HepG2 (cell line): ENCODE results near the gene KIF22. TPM values are rescaled to one million over a fixed set of nuclear protein-coding genes. Genes with fewer than 3 reads are reported as not detected.

Experiments
- ASH2L ChIP-seq: fragments of 300-600, 200-600 bp; sonication (generic); IDR thresholded peaks from 2 replicates; pipeline ENCODE4 v1.7.0; 2017; ENCODE audit warnings: low read depth, mild to moderate bottlenecking, moderate library complexity, mixed read lengths, low read length; ENCODE audit not compliant: insufficient read length
- ATF2 ChIP-seq: sonication (generic); formaldehyde crosslinking; IDR thresholded peaks from 2 replicates; pipeline ENCODE4 v1.4.0; 2020; ENCODE audit warnings: missing genetic modification reagents
- KMT2A ChIP-seq: sonication (generic); formaldehyde crosslinking; IDR thresholded peaks from 2 replicates; pipeline ENCODE4 v1.4.0; 2020; ENCODE audit warnings: missing genetic modification reagents
- ONECUT2 ChIP-seq: sonication (generic); formaldehyde crosslinking; IDR thresholded peaks from 2 replicates; pipeline ENCODE4 v1.4.0; 2020; ENCODE audit warnings: missing genetic modification reagents
- PCBP2 ChIP-seq: fragments of 200-400 bp; formaldehyde crosslinking; optimal IDR thresholded peaks from 2 replicates; pipeline ENCODE3; 2018; ENCODE audit warnings: low read length, low read depth; ENCODE audit not compliant: poor library complexity, severe bottlenecking
- PHF8 ChIP-seq: sonication (generic); formaldehyde crosslinking; IDR thresholded peaks from 2 replicates; pipeline ENCODE4 v1.5.0; 2020; ENCODE audit warnings: missing genetic modification reagents
- POLR2AphosphoS5 ChIP-seq: IDR thresholded peaks from 2 replicates; pipeline ENCODE4 v1.6.1; 2012; ENCODE audit warnings: low read depth, low read length
- RFXANK ChIP-seq: IDR thresholded peaks from 2 replicates; pipeline ENCODE4 v1.6.1; 2016
- SMYD3 ChIP-seq: sonication (generic); formaldehyde crosslinking; IDR thresholded peaks from 2 replicates; pipeline ENCODE4 v1.8.1; 2023; ENCODE audit warnings: mild to moderate bottlenecking, missing genetic modification reagents
- TIGD3 ChIP-seq: sonication (generic); formaldehyde crosslinking; IDR thresholded peaks from 2 replicates; pipeline ENCODE4 v1.5.1; 2020; ENCODE audit warnings: mild to moderate bottlenecking, missing genetic modification reagents, borderline replicate concordance
- TOE1 ChIP-seq: sonication (generic); formaldehyde crosslinking; IDR thresholded peaks from 2 replicates; pipeline ENCODE4 v1.4.0; 2020; ENCODE audit warnings: mild to moderate bottlenecking, missing genetic modification reagents
- ZBTB7B ChIP-seq: sonication (generic); formaldehyde crosslinking; IDR thresholded peaks from 2 replicates; pipeline ENCODE4 v1.4.0; 2020; ENCODE audit warnings: missing genetic modification reagents
- ZFAT ChIP-seq: sonication (generic); formaldehyde crosslinking; conservative IDR thresholded peaks from 2 replicates; pipeline ENCODE4 v1.8.1; 2023; ENCODE audit warnings: missing genetic modification reagents, inconsistent platforms
- ZFP90 ChIP-seq: sonication (generic); formaldehyde crosslinking; IDR thresholded peaks from 2 replicates; pipeline ENCODE4 v1.8.0; 2022; ENCODE audit warnings: missing genetic modification reagents, mild to moderate bottlenecking, inconsistent platforms, borderline replicate concordance
- ZNF230 ChIP-seq: sonication (generic); formaldehyde crosslinking; IDR thresholded peaks from 2 replicates; pipeline ENCODE4 v1.4.0; 2020; ENCODE audit warnings: mild to moderate bottlenecking, missing genetic modification reagents
- ZNF460 ChIP-seq: sonication (generic); formaldehyde crosslinking; IDR thresholded peaks from 2 replicates; pipeline ENCODE4 v1.5.1; 2020; ENCODE audit warnings: missing genetic modification reagents, mild to moderate bottlenecking, borderline replicate concordance
- ZSCAN21 ChIP-seq: sonication (generic); formaldehyde crosslinking; IDR thresholded peaks from 2 replicates; pipeline ENCODE4 v1.8.0; 2022; ENCODE audit warnings: mild to moderate bottlenecking, missing genetic modification reagents, moderate library complexity, borderline replicate concordance
- polyA plus RNA-seq, 8 experiments: library from polyadenylated mRNA; depleted of rRNA in 3 of 8; stranded (reverse) in 7 of 8; unstranded in 1 of 8; fragments of >200 nt; fragmentation: Illumina TruSeq in 4 of 8; extraction: Trizol in 4 of 8; gene quantifications; 2 replicates each; pipeline versions ENCODE4 v1.2.1 to v1.2.3, GENCODE V29; 2011 to 2016; ENCODE audit warnings: low read depth in 4 of 8, missing spikeins in 1 of 8, mixed read lengths in 1 of 8; ENCODE audit not compliant: insufficient read depth in 1 of 8
- total RNA-seq, 5 experiments: library from RNA; depleted of rRNA; stranded (reverse); fragments of >200 nt; fragmentation: Illumina TruSeq; extraction: Trizol; gene quantifications; 2 replicates each; pipeline ENCODE4 v1.2.3, GENCODE V29; 2016; ENCODE audit warnings: low read depth in 1 of 5
- TF ChIP-seq, protein P1 (sequence below): sonication (generic); formaldehyde crosslinking; IDR thresholded peaks from 2 replicates; pipeline ENCODE4 v1.5.0; 2020; ENCODE audit warnings: mild to moderate bottlenecking, missing genetic modification reagents
- TF ChIP-seq, protein P2 (sequence below): sonication (generic); formaldehyde crosslinking; IDR thresholded peaks from 2 replicates; pipeline ENCODE4 v1.5.1; 2020; ENCODE audit warnings: missing genetic modification reagents, mild to moderate bottlenecking, borderline replicate concordance
- TF ChIP-seq, protein P3 (sequence below): sonication (generic); formaldehyde crosslinking; conservative IDR thresholded peaks from 2 replicates; pipeline ENCODE4 v1.8.1; 2023; ENCODE audit warnings: missing genetic modification reagents

KIF22 gene
- total and polyA plus RNA-seq, 2 of the 13 experiments (the other 11 are each of a cell fraction or from before 2014, with no cell fraction given): 95.8 to 118 TPM

GRCh38 chr16:29815793-29816693 lies 25.5 kb downstream of the KIF22 start, which contains the start of gene PAGR1 (continued):
- TF ChIP-seq, protein P1, sequence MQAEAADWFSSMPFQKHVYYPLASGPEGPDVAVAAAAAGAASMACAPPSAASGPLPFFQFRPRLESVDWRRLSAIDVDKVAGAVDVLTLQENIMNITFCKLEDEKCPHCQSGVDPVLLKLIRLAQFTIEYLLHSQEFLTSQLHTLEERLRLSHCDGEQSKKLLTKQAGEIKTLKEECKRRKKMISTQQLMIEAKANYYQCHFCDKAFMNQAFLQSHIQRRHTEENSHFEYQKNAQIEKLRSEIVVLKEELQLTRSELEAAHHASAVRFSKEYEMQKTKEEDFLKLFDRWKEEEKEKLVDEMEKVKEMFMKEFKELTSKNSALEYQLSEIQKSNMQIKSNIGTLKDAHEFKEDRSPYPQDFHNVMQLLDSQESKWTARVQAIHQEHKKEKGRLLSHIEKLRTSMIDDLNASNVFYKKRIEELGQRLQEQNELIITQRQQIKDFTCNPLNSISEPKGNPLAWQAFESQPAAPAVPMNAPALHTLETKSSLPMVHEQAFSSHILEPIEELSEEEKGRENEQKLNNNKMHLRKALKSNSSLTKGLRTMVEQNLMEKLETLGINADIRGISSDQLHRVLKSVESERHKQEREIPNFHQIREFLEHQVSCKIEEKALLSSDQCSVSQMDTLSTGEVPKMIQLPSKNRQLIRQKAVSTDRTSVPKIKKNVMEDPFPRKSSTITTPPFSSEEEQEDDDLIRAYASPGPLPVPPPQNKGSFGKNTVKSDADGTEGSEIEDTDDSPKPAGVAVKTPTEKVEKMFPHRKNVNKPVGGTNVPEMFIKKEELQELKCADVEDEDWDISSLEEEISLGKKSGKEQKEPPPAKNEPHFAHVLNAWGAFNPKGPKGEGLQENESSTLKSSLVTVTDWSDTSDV (CRISPR knock-in tag): peak; percentile 89
- TF ChIP-seq TOE1 (CRISPR knock-in tag) (0 out of 2 replicates have a peak, but pooled peaks have one; percentile 25), KMT2A (CRISPR knock-in tag) (peak; percentile 44; the same call in 1 of the 2 replicates), ZBTB7B (CRISPR knock-in tag) (peak; percentile 73; the same call in 1 of the 2 replicates), SMYD3 (CRISPR knock-in tag) (no peak), ZNF460 (CRISPR knock-in tag) (no peak), ZFP90 (CRISPR knock-in tag) (peak; percentile 84; the same call in 1 of the 2 replicates), POLR2AphosphoS5 (peak; percentile 98), PCBP2 (no peak), TIGD3 (CRISPR knock-in tag) (no peak), ASH2L (peak; percentile 89), ATF2 (CRISPR knock-in tag) (peak; percentile 87; the same call in 1 of the 2 replicates), ZSCAN21 (CRISPR knock-in tag) (peak; percentile 95; the same call in 1 of the 2 replicates), ZFAT (CRISPR knock-in tag) (no peak), ONECUT2 (CRISPR knock-in tag) (no peak), ZNF230 (CRISPR knock-in tag) (peak; percentile 95), RFXANK (no peak; the same call in 1 of the 2 replicates), PHF8 (CRISPR knock-in tag) (peak; percentile 90)
- TF ChIP-seq, protein P2, sequence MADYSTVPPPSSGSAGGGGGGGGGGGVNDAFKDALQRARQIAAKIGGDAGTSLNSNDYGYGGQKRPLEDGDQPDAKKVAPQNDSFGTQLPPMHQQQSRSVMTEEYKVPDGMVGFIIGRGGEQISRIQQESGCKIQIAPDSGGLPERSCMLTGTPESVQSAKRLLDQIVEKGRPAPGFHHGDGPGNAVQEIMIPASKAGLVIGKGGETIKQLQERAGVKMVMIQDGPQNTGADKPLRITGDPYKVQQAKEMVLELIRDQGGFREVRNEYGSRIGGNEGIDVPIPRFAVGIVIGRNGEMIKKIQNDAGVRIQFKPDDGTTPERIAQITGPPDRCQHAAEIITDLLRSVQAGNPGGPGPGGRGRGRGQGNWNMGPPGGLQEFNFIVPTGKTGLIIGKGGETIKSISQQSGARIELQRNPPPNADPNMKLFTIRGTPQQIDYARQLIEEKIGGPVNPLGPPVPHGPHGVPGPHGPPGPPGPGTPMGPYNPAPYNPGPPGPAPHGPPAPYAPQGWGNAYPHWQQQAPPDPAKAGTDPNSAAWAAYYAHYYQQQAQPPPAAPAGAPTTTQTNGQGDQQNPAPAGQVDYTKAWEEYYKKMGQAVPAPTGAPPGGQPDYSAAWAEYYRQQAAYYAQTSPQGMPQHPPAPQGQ (CRISPR knock-in tag): peak; percentile 94; the same call in 1 of the 2 replicates
- TF ChIP-seq, protein P3, sequence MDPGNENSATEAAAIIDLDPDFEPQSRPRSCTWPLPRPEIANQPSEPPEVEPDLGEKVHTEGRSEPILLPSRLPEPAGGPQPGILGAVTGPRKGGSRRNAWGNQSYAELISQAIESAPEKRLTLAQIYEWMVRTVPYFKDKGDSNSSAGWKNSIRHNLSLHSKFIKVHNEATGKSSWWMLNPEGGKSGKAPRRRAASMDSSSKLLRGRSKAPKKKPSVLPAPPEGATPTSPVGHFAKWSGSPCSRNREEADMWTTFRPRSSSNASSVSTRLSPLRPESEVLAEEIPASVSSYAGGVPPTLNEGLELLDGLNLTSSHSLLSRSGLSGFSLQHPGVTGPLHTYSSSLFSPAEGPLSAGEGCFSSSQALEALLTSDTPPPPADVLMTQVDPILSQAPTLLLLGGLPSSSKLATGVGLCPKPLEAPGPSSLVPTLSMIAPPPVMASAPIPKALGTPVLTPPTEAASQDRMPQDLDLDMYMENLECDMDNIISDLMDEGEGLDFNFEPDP (CRISPR knock-in tag): no peak
